ENCODE results near the gene PFN3.

The PFN3 gene

DNA sequence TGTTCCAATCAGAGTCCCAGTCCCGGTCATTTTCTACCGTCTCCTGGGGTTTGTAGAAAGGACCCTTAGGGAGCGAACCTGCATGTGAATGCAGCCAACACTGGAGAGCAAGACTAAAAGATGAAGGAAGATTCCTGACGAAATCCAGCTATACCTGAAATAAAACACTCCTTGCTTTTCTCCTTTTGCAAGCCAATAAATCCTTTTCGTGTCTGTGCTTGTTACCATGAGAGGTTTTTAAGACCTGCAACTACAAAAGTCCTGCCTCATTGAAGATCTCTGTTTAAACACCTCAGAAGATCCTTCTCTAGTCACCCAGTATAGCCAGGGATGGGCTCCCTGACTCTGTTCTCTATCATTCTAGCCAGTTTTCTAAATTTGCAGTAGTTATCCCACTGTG lies 26.2 kb downstream of the PFN3 start:
- DNase-seq: no peak

GRCh38 chr5:177373806-177374205 lies 26.7 kb downstream of the PFN3 start:
- DNase-seq: no peak

DNA sequence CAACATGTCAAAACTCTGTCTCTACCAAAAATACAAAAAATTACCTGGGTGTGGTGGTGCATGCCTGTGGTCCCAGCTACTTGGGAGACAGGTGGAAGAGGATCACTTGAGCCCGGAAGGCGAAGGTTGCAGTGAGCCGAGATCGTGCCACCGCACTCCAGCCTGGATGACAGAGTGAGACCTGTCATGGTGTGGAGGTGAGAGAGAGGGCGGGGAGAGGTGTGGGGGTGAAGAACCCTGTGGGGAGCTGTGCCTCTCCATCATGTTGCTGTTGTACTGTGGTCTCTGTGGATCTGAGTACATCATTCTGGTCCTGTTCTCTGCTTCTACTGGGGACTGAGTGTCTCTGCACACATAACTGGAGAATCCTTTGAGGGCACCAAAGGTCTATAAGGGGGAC lies 27.6 kb downstream of the PFN3 start:
- DNase-seq: no peak

DNA sequence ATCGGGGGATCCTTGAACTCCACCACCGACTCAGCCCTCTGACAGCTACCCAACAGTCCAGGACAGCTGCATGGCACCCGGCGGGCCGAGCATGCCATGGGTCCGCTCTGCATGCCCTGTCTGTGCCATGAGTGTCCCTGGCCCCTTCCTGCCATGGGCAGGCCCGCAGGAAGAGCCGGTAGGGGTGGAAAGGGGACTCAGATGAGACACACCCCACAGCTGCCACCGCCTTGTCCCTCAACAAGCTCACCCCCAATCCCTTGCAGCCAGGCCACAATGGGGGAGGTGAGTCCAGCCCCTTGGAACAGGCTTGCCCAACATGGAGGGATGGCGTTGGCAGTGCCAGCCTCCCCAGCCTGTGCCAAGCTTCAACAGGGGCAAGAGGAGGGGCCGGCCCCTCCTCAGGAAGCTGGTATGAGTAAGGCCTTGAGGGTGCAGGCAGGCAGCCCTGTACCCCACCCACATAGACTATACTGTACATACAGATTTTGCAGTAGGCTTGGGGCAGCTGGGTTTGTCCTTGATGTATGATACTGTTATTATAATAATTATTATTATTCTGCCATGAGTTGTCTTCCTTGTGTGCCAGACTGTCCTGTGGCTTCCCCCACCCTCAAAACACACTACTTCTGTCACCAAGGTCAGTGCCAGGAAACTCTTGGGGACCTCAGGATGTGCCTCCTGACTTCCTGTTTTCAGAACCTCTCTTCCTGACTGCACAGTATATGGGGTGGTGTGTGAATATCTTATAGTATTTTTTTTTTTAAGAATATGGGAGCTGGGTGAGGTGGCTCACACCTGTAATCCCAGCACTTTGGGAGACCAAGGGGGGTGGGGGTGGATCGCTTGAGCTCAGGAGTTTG lies 28.2 kb downstream of the PFN3 start:
- DNase-seq: no peak

DNA sequence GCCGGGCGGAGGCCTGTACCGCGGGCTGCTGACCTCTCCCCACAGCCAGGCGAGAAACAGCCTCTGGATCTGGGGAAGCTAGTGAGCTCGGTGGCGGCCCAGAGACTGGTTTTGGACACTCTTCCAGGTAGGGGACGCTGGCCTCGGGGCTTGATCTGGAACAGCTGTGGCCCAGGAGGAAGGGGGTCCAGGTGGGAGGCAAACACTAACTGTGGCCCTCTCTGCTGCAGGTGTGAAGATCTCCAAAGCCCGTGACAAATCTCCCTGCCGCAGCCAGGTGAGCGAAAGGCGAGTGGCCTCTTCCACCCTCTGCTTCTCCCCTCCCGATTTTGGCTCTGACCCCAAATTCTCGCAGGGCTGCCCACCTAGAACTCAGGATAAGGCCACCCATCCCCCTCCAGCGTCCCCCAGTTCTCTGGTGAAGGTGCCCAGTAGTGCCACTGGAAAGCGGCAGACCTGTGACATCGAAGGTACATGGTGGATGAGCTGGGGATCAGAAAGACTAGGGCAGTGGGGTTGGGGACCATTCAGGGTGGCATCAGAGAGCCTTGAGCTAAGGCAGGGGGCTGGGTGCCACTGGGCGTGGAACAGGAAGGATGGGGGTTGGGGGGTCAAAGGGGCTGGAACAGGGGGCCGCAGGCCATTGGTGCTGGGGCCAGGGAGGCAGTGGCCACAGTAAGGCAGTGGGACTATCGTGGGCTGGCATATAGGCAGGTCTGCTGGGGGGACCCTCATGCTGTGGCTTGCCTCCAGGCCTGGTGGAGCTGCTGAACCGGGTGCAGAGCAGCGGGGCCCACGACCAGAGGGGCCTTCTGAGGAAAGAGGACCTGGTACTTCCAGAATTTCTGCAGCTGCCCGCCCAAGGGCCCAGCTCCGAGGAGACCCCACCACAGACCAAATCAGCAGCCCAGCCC lies 29.1 kb downstream of the PFN3 start:
- no peak for DNase-seq

GRCh38 chr5:177370488-177371119 lies 29.9 kb downstream of the PFN3 start:
- peak in 23 of 51 donors; percentile 14 to 53 (median 33) for DNase-seq

- no peak for DNase-seq
Measured at GRCh38 chr5:177369645-177370440, 30.6 kb downstream of the PFN3 start.

DNA sequence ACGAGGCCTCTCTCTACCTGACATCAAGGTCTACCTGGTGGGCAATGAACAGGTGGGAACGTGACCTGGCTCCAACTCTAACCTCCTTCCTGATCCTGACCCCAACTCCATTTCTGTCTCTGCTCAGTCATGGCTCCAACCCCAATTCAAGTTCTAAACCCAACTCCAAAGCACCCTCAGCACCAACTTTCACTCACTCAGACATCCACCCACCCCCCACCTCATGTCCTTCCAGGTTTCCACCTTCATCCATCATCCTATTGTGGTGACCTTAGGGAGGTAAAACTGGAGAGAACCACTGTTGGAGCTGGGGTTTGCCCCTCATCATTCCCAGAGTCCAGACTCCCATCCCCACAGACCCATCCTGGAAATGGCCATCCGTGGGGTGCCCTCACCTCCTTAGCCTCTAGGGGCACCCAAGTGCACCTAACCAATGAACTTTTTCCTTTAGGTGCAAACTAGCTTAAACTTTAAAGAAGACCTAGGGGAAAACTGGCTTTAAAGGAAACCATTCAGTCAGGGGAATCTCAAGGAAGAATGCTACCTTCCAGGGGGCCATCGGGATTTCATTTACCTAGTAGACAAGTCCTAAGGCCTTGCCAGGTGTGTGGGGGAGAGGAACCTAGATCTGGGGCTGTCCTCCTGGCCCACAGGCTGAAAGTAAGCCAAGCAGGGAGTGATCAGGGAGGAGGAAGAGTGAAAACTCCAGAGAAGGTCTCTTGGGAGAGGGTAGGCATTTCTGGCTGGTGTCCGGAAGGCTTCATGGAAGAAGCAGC lies 31.4 kb downstream of the PFN3 start:
- no peak for DNase-seq

- no peak for DNase-seq
Measured at GRCh38 chr5:177367981-177368868, 32.2 kb downstream of the PFN3 start.

DNA sequence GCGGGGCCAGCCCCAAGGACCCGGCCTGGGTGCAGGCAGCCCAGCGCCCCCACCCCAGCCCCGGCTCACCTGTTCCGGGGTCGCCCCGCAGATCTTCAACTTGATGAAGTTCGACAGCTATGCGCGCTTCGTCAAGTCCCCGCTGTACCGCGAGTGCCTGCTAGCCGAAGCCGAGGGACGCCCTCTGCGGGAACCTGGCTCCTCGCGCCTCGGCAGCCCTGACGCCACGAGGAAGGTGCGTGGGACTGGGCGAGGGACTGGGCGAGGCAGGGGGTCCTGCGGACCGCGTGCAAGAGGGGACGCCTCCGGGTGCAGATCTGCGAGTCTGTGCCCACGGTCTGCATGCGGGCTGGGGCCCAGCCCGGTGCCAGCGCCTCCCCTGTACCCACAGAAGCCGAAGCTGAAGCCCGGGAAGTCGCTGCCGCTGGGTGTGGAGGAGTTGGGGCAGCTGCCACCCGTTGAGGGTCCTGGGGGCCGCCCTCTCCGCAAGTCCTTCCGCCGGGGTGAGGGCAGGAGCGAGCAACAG lies 33.1 kb downstream of the PFN3 start:
- peak in 1 of 51 donors; percentile 14 for DNase-seq

DNA sequence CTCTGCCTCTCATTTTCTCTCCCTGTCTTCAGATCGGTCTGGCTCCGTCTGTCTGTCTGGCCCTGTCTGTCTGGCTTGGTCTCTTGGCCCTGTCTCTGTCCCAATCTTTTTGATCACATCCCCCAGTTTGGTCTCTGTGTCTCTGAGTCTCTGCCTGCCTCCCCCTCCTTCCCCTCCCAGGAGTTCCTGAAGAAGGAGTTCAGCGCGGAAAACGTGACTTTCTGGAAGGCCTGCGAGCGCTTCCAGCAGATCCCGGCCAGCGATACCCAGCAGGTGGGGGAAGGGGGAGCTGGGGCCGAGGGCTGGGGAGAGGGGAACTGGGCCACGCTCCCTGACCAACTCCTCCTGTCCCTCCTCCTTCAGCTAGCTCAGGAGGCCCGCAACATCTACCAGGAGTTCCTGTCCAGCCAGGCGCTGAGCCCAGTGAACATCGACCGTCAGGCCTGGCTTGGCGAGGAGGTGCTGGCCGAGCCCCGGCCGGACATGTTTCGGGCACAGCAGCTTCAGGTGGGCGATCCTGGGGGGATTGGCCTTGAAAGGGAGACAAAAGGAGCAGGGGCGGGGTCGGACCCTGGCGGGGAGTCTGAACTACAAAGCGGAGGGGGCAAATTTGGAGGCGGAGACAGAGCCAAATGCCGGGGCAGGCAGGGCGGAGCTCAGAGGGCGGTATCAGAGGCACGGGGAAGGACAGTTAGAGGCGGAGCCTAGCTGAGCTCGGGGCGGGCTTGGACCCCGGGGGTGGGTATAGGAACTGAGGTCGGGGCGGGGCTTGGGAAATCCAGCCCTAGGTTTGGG lies 33.7 kb downstream of the PFN3 start:
- DNase-seq: peak in 13 of 51 donors; percentile 8 to 58 (median 27)

- DNase-seq: no peak
Measured at GRCh38 chr5:177365845-177366527, 34.5 kb downstream of the PFN3 start.

DNA sequence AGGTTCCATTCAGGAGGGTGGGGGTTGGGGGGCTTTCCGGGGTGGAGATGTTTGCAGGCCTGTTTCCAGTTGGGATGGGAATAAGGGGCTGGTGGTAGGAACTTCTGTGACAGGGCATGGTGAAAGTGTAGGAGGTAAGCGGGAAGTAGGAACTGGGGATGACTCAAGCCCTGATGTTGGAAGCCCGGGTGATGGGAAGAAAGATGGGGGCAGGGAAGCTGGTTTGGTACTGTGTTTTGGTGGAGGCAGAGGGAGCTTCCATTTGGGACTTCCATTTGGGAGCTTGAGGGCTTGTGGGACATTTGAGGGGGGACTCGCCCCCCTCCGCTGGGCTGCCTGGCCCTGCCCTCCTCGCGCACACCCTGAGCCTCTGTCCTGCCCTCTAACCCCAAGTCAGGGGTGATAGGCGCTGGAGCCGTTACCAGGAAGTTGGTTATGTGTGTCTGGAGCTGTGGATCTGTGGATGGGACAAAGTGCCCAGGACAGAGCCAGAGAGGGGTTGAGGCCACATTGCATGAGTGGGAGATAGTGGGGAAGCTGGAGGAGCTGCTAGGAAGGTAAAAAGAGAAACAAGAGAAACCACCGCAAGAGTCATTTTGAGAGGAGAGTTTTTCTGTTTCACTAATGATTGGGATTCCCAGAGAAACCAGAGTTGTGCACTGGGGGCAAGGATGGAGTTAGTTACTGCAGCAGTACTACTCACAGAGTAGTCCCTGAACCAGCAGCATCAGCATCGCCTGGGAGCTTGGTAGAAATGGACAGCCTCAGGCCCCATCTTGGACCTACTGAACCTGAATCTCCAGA lies 36.1 kb downstream of the PFN3 start:
- DNase-seq: peak in 1 of 51 donors; percentile 7

- DNase-seq: no peak
Measured at GRCh38 chr5:177363565-177363964, 36.9 kb downstream of the PFN3 start.

DNA sequence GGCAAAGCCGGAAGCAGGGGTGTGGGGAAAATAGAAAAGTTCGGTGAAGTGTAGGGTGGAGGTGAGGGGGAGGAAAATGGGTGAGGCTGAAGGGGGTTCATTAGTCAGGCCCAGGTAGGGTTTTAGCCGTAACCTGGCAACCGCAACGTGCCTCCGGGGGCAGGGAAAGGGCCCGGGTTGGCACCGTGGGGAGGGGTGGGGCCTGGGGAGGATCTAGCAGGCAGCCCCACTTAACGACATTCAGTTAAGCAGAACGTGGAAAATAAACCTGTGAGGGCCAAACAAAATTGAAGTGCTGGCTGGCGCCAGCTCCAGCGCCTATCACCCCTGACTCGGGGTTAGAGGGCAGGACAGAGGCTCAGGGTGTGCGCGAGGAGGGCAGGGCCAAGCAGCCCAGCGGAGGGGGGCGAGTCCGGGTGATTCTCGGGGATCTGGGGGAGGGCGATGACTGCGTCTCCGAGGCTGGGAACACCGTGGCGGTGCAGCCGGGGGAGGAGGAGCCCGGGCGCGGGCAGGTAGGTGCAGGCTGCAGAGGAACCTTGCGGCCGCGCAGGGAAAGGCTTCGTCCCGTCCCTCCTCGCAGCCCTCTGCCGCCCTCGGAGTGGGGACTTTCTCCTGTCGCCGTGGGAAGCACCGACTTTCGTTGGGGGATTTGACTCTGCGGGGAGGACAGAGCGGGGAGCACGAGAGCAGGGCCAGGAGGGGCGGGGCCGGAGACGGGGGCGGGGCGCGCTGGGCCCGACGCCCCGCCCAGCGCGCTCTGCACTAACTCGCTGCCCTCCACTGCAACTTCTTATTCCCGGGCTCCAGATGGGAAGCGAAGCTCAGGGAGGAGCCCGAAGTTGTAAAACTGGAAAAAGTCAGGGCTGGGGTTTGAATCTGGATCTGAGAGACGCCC lies 37.6 kb downstream of the PFN3 start:
- DNase-seq: peak in 10 of 51 donors; percentile 10 to 76 (median 22)

DNA sequence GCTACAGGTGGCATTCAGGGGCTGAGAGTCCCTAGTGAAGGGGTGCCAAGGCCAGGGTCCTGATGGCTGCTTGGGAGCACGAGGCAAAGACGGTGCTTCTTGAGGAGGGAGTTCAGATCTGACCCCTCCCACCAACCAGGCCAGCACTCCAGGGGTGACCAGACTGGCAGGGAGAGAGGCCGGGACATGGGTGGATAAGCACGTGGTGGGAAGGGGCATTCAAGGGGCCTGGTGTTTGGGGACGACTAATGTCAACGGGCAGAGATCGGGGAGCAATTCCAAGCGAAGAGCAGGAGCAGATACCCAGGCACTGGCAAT lies 38.2 kb downstream of the PFN3 start:
- no peak for DNase-seq

Measured in hypothalamus (tissue), 51 donors.